ENCODE results near the gene PORCN. TPM values are rescaled to one million over a fixed set of nuclear protein-coding genes. Genes with fewer than 3 reads are reported as not detected.

PORCN gene
- total RNA-seq, result 6.1 TPM
- long read RNA-seq, transcript PORCN-204 (13 exons, 1,672 nt), result major isoform, 5 of 13 reads
- long read RNA-seq, partial matches to known transcripts, result 6 of 13 reads
- long read RNA-seq, other reads (novel, unspliced or antisense), result 2 of 13 reads

DNA sequence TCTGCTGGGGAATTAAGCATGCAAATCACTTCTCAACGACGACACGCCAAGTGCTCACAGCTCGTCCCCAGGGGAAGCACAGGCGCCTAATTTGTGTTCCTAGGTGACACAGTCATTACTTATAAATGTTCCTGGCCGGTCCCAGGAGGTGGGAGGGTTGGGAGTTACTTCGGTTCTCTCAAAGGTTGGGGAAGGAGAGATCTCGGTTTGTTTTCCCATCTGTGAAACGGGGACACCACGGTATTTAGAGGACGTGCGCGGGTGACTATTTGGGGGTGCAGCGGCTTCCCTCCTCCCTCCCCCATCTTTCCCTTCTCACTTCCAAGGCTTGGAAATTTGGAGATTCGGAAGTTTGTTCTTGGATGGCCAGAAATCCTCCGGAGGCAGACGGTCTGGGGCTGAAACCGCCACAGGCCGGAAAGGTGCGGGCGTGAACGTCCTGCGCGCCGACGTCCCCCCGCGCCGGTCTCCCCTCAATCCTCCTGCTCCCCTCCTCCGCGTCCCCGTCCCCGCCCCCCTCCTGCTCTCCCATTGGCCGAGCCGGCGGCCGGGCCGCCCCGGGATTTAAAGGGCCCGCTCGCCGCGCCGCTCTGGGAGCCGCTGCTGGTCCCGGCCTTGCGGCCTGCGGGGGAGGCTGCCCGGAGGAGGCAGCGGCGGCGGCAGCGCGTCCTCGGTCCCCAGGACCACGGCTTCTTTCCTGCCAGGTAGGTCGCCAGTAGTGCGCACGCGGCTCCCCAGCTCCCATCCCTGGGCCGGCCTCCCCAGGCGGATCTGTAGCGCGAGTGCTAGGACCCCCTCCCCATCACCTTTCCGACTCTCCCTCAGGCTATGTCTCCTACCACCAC is at the start of gene PORCN:
Gene PORCN, plus strand, starts transcription at position 593 of the 845 bp plus-strand sequence. CDS start 829 bp downstream, outside the sequence.
- ATAC-seq (peak; percentile 97), DNase-seq (peak; percentile 88)
- H3K4me3 ChIP-seq, result peak within 1 kb of the TSS; percentile 66
- H3K27me3 ChIP-seq (ENCODE audit: low read depth), result no peaks in the 10 kb centered on the region
- no peaks in the 10 kb centered on the region for H3K4me1 ChIP-seq
- intact Hi-C loops (cut with DNase I), result no loop called here
- no peaks in the 10 kb centered on the region for H3K9me3 ChIP-seq
- no peak for TF ChIP-seq CTCF (IDR thresholded peaks at IDR 0.05)
- peaks cover 5% of the 10 kb centered on the region for H3K36me3 ChIP-seq
- peak within 1 kb of the TSS; percentile 64 for H3K27ac ChIP-seq

DNA sequence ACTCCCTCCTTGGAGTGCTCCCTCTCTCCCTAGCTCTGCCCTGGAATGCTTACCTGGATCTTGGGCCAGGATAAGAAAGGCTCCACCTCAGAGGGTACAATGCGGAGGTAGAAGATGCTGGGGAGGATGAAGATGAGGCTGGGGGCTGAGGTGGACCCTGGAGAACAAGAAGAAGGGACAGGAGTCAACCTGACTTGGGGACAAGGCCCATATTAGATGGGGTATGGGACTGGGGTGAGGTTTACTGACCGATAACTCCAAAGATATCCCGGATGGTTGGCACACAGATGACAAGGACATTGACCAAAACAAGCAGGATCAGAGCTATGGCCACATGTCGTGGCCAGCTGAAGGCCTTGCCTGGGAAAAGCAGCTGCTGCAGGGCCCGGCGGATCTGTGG is 49.3 kb upstream of the PORCN start:
- Histone ChIP-seq H3K27me3 (ENCODE audit: low read depth) (no peaks in the 10 kb centered on the region), H3K27ac (no peak overlapping the region), H3K4me3 (no peak overlapping the region), H3K9me3 (no peaks in the 10 kb centered on the region), H3K4me1 (no peaks in the 10 kb centered on the region), H3K36me3 (no peaks in the 10 kb centered on the region)
- no peak for TF ChIP-seq CTCF (IDR thresholded peaks at IDR 0.05)
- ATAC-seq, result no peak
- no peak for DNase-seq
- intact Hi-C loops (cut with DNase I), result no loop called here

GRCh38 chrX:48460031-48460430 is 48.8 kb upstream of the PORCN start:
- no peaks in the 10 kb centered on the region for H3K9me3 ChIP-seq
- no peaks in the 10 kb centered on the region for H3K36me3 ChIP-seq
- ATAC-seq, result no peak
- intact Hi-C loops (cut with DNase I), result no loop called here
- H3K27me3 ChIP-seq (ENCODE audit: low read depth), result no peaks in the 10 kb centered on the region
- H3K27ac ChIP-seq, result no peak overlapping the region
- no peaks in the 10 kb centered on the region for H3K4me1 ChIP-seq
- DNase-seq, result no peak
- H3K4me3 ChIP-seq, result no peak overlapping the region
- no peak for TF ChIP-seq CTCF (IDR thresholded peaks at IDR 0.05)

DNA sequence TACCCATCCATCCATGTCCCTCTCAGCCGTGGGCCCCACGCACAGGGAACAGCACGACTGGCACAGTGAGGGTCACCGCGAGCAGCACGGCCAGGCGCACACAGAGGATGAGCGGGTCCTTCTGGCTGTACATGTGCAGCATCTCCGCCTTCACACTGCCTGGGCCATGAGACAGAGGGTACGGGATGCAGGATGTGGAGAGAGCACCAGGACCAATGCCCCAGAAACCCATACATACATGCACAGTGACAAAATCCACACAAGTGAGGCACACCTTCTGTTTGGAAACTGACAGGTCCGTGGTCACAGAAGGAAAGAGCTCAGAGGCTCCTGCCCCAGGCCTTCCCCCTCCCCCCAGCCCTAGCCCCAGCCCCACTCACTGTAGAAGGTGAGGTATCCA is 48.2 kb upstream of the PORCN start:
- Histone ChIP-seq H3K4me1 (no peaks in the 10 kb centered on the region), H3K9me3 (no peaks in the 10 kb centered on the region), H3K27ac (no peak overlapping the region), H3K4me3 (no peak overlapping the region), H3K27me3 (ENCODE audit: low read depth) (no peaks in the 10 kb centered on the region), H3K36me3 (no peaks in the 10 kb centered on the region)
- no peak for DNase-seq
- no peak for TF ChIP-seq CTCF (IDR thresholded peaks at IDR 0.05)
- intact Hi-C loops (cut with DNase I), result no loop called here
- no peak for ATAC-seq

GRCh38 chrX:48461830-48462229 is 47.0 kb upstream of the PORCN start:
- DNase-seq, result no peak
- no peak for TF ChIP-seq CTCF (IDR thresholded peaks at IDR 0.05)
- Histone ChIP-seq H3K27ac (no peak overlapping the region), H3K9me3 (no peaks in the 10 kb centered on the region), H3K4me1 (no peaks in the 10 kb centered on the region), H3K27me3 (ENCODE audit: low read depth) (no peaks in the 10 kb centered on the region), H3K4me3 (no peak overlapping the region), H3K36me3 (no peaks in the 10 kb centered on the region)
- intact Hi-C loops (cut with DNase I), result no loop called here
- ATAC-seq, result no peak
